Heart left ventricle (tissue), 13 donors: Measurements from ENCODE around the gene RECK.

ENCODE experiments used
- POLR2A ChIP-seq, 2 donors: fragments of 450-650 bp; IDR thresholded peaks; one replicate each; pipeline ENCODE4 v1.6.1; 2017; ENCODE audit warnings: antibody characterized with exemption in 2 of 2, mild to moderate bottlenecking in 2 of 2, moderate library complexity in 2 of 2
- TF ChIP-seq, protein P1 (sequence below), 12 donors: fragments of 200-600 bp; sonication (generic) in 4 of 12; IDR thresholded peaks; one replicate each; pipeline versions ENCODE4 v1.5.0 to v1.8.0; 2018 to 2022; ENCODE audit warnings: antibody characterized with exemption in 12 of 12, mild to moderate bottlenecking in 5 of 12
- donor health status: ischemic (EF 13 %, LVEDD 7.1; RV severe dilation, severe dysfunction).
- donor health status: DM: no; HTN: yes; CAD: no.
- donor health status: DM: no; HTN: no; CAD: no.
- donor health status: ischemic (EF 25% LVEDD 6.9; RV normal size, moderate dysfunction).
- donor health status: ischemic (EF 25% LVEDD 5.7; RV mildly dilated, moderate dysfunction).
- donor health status: ischemic (EF 35%, LVEDD 5.7; RV mildly dilated, moderate dysfunction).
- donor health status: nonischemic (EF 11% LVEDD 7.7; RV severe dilation, severe dysfunction).
- donor health status: DM: yes; HTN: yes; CAD: no.
- donor health status: PGD.
- donor health status: ischemic (EF 29% LVEDD 5.4; RV normal size, mild dysfunction).
- donor health status: nonischemic (EF 23%, LVEDD 6.1; RV moderate dilation, normal function).

DNA sequence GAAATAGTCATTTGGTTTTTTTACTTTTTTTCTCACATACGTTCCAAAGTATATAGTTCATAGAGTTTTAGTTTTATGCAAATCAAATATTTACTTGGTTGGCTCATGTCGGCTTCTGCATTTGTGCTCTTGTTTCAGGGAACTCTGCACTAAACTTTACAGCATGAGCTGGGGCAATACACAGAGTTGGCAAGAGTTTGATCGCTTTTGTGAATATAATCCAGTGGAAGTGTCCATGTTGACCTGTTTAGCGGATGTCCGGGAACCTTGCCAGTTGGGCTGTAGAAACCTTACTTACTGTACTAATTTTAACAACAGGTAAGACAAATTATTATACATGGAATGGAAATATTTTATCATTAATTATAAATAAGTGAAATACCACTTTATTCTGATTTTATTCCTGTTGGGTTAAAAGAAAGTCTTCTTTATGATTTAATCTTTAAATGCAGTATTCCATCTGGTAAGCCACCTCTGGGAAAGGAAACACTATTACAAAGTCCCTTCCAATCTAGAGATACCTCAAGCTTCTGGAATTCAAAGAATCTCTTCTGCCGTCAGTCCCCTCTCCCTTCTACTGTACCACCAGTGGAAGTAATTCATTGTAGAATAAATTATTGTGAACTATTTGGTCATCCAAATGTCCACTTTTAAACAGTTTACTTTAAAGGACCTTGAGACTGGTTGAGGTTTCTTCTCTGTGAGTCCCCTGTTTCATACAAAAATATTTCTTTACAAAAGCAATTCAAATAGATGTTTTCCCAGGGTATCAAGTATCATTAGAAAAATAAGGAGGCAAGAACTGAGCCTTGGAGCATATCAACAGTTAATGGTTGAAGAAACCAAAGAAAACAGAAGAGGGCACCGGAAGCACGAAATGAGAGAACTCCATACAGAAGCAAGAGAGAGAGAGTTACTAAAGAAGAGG, 54.6 kb downstream of the RECK start:
- TF ChIP-seq, protein P1, sequence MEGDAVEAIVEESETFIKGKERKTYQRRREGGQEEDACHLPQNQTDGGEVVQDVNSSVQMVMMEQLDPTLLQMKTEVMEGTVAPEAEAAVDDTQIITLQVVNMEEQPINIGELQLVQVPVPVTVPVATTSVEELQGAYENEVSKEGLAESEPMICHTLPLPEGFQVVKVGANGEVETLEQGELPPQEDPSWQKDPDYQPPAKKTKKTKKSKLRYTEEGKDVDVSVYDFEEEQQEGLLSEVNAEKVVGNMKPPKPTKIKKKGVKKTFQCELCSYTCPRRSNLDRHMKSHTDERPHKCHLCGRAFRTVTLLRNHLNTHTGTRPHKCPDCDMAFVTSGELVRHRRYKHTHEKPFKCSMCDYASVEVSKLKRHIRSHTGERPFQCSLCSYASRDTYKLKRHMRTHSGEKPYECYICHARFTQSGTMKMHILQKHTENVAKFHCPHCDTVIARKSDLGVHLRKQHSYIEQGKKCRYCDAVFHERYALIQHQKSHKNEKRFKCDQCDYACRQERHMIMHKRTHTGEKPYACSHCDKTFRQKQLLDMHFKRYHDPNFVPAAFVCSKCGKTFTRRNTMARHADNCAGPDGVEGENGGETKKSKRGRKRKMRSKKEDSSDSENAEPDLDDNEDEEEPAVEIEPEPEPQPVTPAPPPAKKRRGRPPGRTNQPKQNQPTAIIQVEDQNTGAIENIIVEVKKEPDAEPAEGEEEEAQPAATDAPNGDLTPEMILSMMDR (IDR thresholded peaks at IDR 0.05) = no peak
- no peak for TF ChIP-seq POLR2A (IDR thresholded peaks at IDR 0.05)
